ENCODE measurements around the gene PPP1R2C. TPM values are rescaled to one million over a fixed set of nuclear protein-coding genes. Genes with fewer than 3 reads are reported as not detected.

PPP1R2C gene
- polyA plus RNA-seq, 1 donor (not counting 4 experiments of a cell fraction or from before 2014, with no cell fraction given) = not detected

DNA sequence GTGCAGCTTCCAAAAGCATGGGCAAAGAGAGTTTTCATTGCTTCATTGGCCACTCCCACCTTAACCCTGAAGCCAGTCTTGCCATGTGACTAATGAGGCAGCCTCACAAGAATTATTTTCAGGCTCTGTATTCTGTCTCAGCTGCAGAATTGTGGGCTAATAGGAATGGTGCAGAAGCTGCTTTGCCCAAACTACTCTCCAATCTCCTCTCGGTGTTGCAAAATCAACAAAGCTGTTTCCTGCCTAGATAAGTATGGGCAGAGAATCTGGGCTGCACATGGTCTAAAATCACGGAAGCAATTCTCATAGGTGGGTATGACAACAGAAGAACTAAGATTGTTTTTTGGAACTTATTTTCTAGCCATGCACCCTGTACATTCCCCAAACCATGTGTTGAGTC lies 31.4 kb downstream of the PPP1R2C start:
- no peak overlapping the region for H3K9ac ChIP-seq (ENCODE audit: control insufficient read depth, extremely low read depth, insufficient read depth, low read length)
- TF ChIP-seq, protein P1, sequence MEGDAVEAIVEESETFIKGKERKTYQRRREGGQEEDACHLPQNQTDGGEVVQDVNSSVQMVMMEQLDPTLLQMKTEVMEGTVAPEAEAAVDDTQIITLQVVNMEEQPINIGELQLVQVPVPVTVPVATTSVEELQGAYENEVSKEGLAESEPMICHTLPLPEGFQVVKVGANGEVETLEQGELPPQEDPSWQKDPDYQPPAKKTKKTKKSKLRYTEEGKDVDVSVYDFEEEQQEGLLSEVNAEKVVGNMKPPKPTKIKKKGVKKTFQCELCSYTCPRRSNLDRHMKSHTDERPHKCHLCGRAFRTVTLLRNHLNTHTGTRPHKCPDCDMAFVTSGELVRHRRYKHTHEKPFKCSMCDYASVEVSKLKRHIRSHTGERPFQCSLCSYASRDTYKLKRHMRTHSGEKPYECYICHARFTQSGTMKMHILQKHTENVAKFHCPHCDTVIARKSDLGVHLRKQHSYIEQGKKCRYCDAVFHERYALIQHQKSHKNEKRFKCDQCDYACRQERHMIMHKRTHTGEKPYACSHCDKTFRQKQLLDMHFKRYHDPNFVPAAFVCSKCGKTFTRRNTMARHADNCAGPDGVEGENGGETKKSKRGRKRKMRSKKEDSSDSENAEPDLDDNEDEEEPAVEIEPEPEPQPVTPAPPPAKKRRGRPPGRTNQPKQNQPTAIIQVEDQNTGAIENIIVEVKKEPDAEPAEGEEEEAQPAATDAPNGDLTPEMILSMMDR (optimal IDR thresholded peaks at IDR 0.05 in 1 of 3, IDR thresholded peaks at IDR 0.05 in 1 of 3, conservative IDR thresholded peaks at IDR 0.05 in 1 of 3; ENCODE audit: extremely low read depth in 1 of 3, insufficient read depth in 2 of 3, low read length in 3 of 3) = no peak
- no peak for TF ChIP-seq EZH2 (IDR thresholded peaks at IDR 0.05; ENCODE audit: low read length)
- no peaks in the 10 kb centered on the region for H3K27me3 ChIP-seq (ENCODE audit: control insufficient read depth, extremely low read depth, insufficient read depth, low read length)
- no peaks in the 10 kb centered on the region for H3K79me2 ChIP-seq (ENCODE audit: control insufficient read depth, insufficient read depth, low read length)
- H3K27ac ChIP-seq (ENCODE audit: control insufficient read depth, insufficient read depth, low read length) = no peak overlapping the region
- H3K4me2 ChIP-seq (ENCODE audit: control insufficient read depth, extremely low read depth, insufficient read depth, low read depth, low read length) = no peak overlapping the region
- DNase-seq (ENCODE audit: low read depth, low spot score) = no peak
- H3K9me3 ChIP-seq (ENCODE audit: control insufficient read depth, low read depth, low read length) = no peaks in the 10 kb centered on the region
- FAIRE-seq = no peak
- H3K9me1 ChIP-seq (ENCODE audit: control insufficient read depth, extremely low read depth, insufficient read depth, low read length) = no peaks in the 10 kb centered on the region
- dilution Hi-C loops (cut with MboI; ENCODE audit: extremely low pct_ligation_motif_present, low sequenced_read_pairs) = no loop called here
- H2AFZ ChIP-seq (ENCODE audit: control insufficient read depth, low read length) = no peak overlapping the region
- H3K36me3 ChIP-seq (ENCODE audit: control insufficient read depth in 2 of 2, extremely low read depth in 1 of 2, insufficient read depth in 2 of 2, low read length in 2 of 2) = no peaks in the 10 kb centered on the region
- no peak overlapping the region for H3K4me3 ChIP-seq (ENCODE audit: control insufficient read depth in 2 of 3, extremely low read depth in 1 of 3, insufficient read depth in 2 of 3, low read depth in 1 of 3, low read length in 3 of 3)
- peaks cover 5% of the 10 kb centered on the region for H3K4me1 ChIP-seq (ENCODE audit: control insufficient read depth, extremely low read depth, insufficient read depth, low read length)
- H4K20me1 ChIP-seq (ENCODE audit: control insufficient read depth, extremely low read depth, insufficient read depth, low read length) = no peaks in the 10 kb centered on the region

DNA sequence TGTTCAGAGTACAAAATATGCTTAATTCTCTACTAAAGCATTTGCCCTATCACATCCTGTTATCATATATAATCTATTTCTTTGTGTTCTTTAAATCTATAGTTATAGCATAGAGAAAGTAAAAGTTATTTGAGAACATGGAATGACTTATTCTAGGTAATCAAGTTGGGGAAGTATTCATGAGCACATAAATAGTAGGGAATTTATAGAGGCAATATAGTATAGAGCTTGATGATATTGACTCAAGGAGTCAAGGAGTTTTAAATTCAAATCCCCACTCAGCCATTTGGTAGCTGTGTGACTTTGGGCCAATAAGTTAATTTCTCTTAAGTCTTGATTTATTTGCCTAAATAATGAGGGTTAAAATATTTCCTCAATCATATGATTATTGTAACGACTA lies 37.5 kb downstream of the PPP1R2C start:
- Histone ChIP-seq H3K9me1 (ENCODE audit: control insufficient read depth, extremely low read depth, insufficient read depth, low read length) (no peaks in the 10 kb centered on the region), H4K20me1 (ENCODE audit: control insufficient read depth, extremely low read depth, insufficient read depth, low read length) (no peaks in the 10 kb centered on the region), H3K4me1 (ENCODE audit: control insufficient read depth, extremely low read depth, insufficient read depth, low read length) (no peaks in the 10 kb centered on the region), H3K36me3 (ENCODE audit: control insufficient read depth in 2 of 2, extremely low read depth in 1 of 2, insufficient read depth in 2 of 2, low read length in 2 of 2) (no peaks in the 10 kb centered on the region), H3K9me3 (ENCODE audit: control insufficient read depth, low read depth, low read length) (no peaks in the 10 kb centered on the region), H3K79me2 (ENCODE audit: control insufficient read depth, insufficient read depth, low read length) (no peaks in the 10 kb centered on the region), H3K9ac (ENCODE audit: control insufficient read depth, extremely low read depth, insufficient read depth, low read length) (no peak overlapping the region), H2AFZ (ENCODE audit: control insufficient read depth, low read length) (no peak overlapping the region), H3K27ac (ENCODE audit: control insufficient read depth, insufficient read depth, low read length) (no peak overlapping the region), H3K4me3 (ENCODE audit: control insufficient read depth in 2 of 3, extremely low read depth in 1 of 3, insufficient read depth in 2 of 3, low read depth in 1 of 3, low read length in 3 of 3) (no peak overlapping the region), H3K27me3 (ENCODE audit: control insufficient read depth, extremely low read depth, insufficient read depth, low read length) (no peaks in the 10 kb centered on the region), H3K4me2 (ENCODE audit: control insufficient read depth, extremely low read depth, insufficient read depth, low read depth, low read length) (no peak overlapping the region)
- no peak for TF ChIP-seq EZH2 (IDR thresholded peaks at IDR 0.05; ENCODE audit: low read length)
- TF ChIP-seq, protein P1 (optimal IDR thresholded peaks at IDR 0.05 in 1 of 3, IDR thresholded peaks at IDR 0.05 in 1 of 3, conservative IDR thresholded peaks at IDR 0.05 in 1 of 3; ENCODE audit: extremely low read depth in 1 of 3, insufficient read depth in 2 of 3, low read length in 3 of 3) = no peak
- DNase-seq (ENCODE audit: low read depth, low spot score) (no peak), FAIRE-seq (no peak)
- dilution Hi-C loops (cut with MboI; ENCODE audit: extremely low pct_ligation_motif_present, low sequenced_read_pairs) = no loop called here

Measured in keratinocyte (primary cell).